HG03432 (cell line): ENCODE results near the gene B4GAT1.
"Not testable (repeated sequence)": the region's sequence is repeated elsewhere in the genome, so short reads cannot be mapped to it uniquely, and the experiment has no call there.

ENCODE experiments used
- ATAC-seq: cut with Tn5 transposase; IDR thresholded peaks from one replicate; pipeline ENCODE4 v1.9.1; 2021; ENCODE audit warnings: mild to moderate bottlenecking, moderate library complexity; ENCODE audit not compliant: unreplicated experiment

The B4GAT1 gene

GRCh38 chr11:66312549-66313320, 34.7 kb downstream of the B4GAT1 start:
- ATAC-seq: peak; percentile 48

DNA sequence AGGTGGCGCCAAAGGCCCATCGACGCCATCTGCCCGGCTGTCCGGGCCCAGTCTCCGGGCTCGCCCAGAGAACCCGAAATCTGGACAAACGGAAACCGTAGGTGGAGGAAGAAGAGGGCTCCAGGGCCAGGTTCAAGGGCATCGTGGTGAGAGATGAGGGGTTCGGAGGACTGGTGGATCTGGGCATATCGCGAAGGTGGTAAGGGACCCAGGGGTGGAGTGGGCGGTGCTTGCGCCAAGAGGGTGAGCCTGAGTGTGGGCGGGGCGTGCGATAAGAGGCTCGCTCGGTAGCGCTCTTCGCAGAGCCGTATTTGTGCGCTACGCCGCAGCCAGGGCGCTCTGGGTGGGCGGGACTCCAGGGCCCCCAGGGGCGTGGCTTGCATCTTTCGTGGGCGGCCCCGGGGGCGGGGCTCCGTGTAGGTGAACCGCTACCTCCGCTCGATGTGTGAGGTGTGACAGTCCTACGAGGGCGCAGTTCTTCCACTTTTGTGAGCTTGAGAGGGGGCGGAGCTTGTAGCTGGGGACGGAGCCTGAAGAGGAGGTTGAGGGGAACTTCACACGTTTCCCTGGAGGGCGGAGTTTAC, 35.4 kb downstream of the B4GAT1 start:
- ATAC-seq: peak; percentile 78

DNA sequence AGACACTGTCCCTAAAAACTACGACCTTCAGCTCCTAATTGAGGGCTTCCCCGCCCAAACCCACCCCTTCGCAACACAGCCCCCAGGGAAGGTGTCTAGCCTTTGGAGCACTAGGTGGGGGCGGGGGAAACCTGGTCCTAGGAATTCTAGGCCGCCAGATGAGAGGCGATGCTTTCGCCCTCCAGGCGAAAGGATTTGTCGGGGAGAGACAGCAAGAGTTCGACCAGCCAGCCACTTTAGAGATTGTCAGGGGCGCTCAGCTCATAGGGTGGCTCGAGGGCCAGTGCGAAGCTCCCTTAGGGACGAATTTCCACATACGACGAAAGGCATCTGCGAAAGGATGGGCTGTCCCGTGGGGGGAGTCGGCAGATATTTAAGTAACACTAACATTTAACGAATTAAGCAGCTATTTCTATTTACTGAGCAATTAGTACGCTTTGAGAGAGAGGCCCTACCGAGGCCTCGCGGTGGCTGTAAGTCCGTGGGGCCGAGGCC, 35.9 kb downstream of the B4GAT1 start:
- ATAC-seq: no peak

DNA sequence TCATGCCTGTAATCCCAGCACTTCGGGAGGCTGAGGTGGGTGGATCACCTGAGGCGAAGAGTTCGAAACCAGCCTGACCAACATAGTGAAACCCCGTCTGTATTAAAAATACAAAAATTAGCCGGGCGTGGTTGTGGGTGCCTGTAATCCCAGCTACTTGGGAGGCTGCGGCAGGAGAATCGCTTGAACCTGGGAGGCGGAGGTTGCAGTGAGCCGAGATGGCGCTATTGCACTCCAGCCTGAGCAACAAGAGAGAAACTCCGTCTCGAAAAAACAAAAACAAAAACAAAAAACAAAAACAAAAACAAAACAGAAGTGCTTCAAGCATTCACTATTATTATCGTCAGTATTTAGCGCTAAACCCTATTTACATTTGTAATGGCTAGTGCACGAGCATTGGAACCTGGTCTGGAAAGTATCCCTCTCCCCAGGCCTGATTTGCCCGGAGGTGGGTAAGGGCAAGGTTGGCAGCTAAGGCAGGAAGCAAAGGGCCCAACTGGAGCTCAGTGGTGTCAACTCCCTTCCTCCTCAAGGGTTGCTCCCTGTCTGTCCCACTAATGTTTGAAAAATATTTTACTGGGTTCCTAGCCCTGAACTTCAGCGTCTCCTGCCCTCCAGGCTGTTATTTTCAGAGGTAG, 36.5 kb downstream of the B4GAT1 start:
- not testable (repeated sequence) for ATAC-seq

DNA sequence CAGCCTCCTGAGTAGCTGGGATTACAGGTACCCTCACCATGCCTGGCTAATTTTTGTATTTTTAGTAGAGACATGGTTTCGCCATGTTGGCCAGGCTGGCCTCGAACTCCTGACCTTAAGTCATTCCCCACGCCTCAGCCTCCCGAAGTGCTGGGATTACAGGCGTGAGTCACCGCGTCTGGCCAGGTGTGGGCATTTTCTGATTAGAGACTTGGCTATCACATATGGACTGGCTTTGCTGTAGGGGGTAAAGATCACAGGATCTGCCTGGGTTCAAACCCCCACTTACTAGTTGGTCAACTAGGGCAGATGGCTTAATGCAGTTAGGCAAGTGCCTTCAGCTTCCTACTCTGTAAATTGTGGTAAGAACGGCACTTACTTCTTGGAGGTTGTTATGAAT, 37.1 kb downstream of the B4GAT1 start:
- no peak for ATAC-seq

DNA sequence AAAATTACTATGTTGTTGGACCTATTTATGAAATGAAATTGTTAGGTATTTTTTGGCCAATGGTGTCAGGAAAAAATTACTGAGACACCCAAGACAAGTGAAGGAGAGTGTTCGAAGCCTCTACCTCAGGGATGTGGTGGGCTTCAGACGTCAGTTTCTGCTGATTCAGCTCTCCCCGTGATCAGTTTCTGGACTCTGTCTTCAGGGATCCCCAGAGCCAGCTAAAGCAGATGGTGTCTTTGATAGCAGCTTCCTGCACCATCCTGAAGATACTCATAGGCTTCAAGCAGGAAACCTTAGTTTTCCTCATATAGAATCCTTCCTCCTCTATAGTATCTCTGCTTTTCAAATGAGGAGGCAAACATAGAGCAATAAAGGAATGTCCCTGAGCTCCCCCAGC, 38.0 kb downstream of the B4GAT1 start:
- no peak for ATAC-seq

GRCh38 chr11:66302656-66303055, 44.8 kb downstream of the B4GAT1 start:
- no peak for ATAC-seq

DNA sequence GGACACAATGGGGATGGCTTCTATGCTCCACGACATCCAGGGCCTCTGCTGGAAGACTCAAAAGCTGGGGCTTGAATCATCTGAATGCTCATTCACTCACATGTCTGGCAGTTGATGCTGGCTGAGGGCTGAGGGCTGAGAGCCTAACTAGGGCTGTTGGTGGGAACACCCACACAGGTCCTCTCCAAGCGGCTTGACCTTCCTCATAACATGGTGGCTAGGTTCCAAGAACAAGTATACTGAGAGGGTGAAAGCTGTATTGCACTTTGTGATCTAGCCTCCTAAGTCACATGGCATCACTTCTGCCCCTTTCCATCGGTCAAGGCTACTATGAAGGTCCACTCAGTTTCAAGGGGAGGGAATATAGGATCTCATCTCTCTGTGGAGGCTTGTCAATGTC, 48.2 kb downstream of the B4GAT1 start:
- ATAC-seq: no peak

DNA sequence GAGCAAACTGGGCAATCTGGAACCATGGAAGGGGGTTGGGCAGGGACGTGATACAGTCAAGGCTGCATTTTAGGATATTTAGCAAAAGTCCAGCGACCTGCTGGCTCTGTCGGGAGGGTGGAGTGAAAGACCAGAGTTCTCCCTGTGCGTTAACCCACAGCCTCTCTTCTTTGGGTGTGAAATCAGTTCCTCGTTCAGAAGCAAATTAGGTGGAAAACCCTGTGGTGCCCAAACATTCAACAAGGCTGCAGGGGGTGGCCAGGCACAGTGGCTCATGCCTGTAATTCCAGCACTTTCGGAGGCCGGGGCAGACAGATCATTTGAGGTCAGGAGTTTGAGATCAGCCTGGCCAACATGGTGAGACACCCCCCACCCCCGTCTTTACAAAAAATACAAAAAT, 49.8 kb downstream of the B4GAT1 start:
- ATAC-seq: no peak
